Smooth muscle cell (in vitro differentiated cells): ENCODE measurements around the gene STRADA. TPM values are rescaled to one million over a fixed set of nuclear protein-coding genes. Genes with fewer than 3 reads are reported as not detected.

Experiments used
- DNase-seq: peaks from one replicate; lab custom pipeline; 2025; ENCODE audit not compliant: unreplicated experiment; lab: John Stamatoyannopoulos, UW
- H2AFZ ChIP-seq: fragments of 200-600 bp; sonication (generic); 2 replicates; pipeline ENCODE4 v1.6.0; 2016; ENCODE audit warnings: antibody characterized with exemption, low read depth, mild to moderate bottlenecking
- H3F3A ChIP-seq: fragments of 200-600 bp; sonication (generic); 2 replicates; pipeline ENCODE4 v1.6.0; 2017; ENCODE audit warnings: antibody characterized with exemption, low read depth
- H3K27ac ChIP-seq: fragments of 200-600 bp; sonication (generic); 2 replicates; pipeline ENCODE4 v1.5.1; 2016; ENCODE audit warnings: low read depth, mild to moderate bottlenecking
- H3K27me3 ChIP-seq: fragments of 200-600 bp; sonication (generic); 2 replicates; pipeline ENCODE4 v1.6.1; 2016; ENCODE audit warnings: low read depth, mild to moderate bottlenecking
- H3K36me3 ChIP-seq: fragments of 200-600 bp; sonication (generic); 2 replicates; pipeline ENCODE4 v1.5.1; 2016; ENCODE audit warnings: low read depth
- H3K4me1 ChIP-seq: fragments of 200-600 bp; sonication (generic); 2 replicates; pipeline ENCODE4 v1.5.1; 2016; ENCODE audit warnings: low read depth
- H3K4me2 ChIP-seq: fragments of 200-600 bp; sonication (generic); 2 replicates; pipeline ENCODE4 v1.6.0; 2016; ENCODE audit warnings: mild to moderate bottlenecking
- H3K4me3 ChIP-seq: fragments of 200-600 bp; sonication (generic); 2 replicates; pipeline ENCODE4 v1.5.1; 2016; ENCODE audit warnings: mild to moderate bottlenecking
- H3K79me2 ChIP-seq: fragments of 200-600 bp; sonication (generic); 2 replicates; pipeline ENCODE4 v1.6.0; 2016; ENCODE audit warnings: low read depth, mild to moderate bottlenecking
- H3K9ac ChIP-seq: fragments of 200-600 bp; sonication (generic); 2 replicates; pipeline ENCODE4 v1.6.0; 2016; ENCODE audit warnings: low read depth
- H3K9me3 ChIP-seq: fragments of 200-600 bp; sonication (generic); replicated peaks from 2 replicates; pipeline ENCODE4 v1.5.1; 2016; ENCODE audit warnings: low read depth
- H4K20me1 ChIP-seq: fragments of 200-600 bp; sonication (generic); 2 replicates; pipeline ENCODE4 v1.6.0; 2016; ENCODE audit warnings: low read depth
- WGBS: methylation state at CpG from one replicate; pipeline ENCODE4 v1.1.7; 2016; ENCODE audit warnings: low lambda C conversion rate; 5-methylcytosine and 5-hydroxymethylcytosine counted together
- polyA plus RNA-seq: library from polyadenylated mRNA; unstranded; fragments of >200 nt; fragmentation: Nextera tagmentation; extraction: Ambion mirVana; gene quantifications from 2 replicates; pipeline ENCODE4 v1.2.1, GENCODE V29; 2016
- total RNA-seq: library from RNA; depleted of rRNA; stranded (reverse); fragments of >200 nt; gene quantifications from 2 replicates; pipeline ENCODE4 v1.2.3, GENCODE V29; 2014
- TF ChIP-seq, protein P1 (sequence below): fragments of 200-600 bp; sonication (generic); IDR thresholded peaks from 2 replicates; pipeline ENCODE4 v1.5.1; 2017; ENCODE audit warnings: borderline replicate concordance, mild to moderate bottlenecking, antibody characterized with exemption; ENCODE audit not compliant: insufficient read depth, poor library complexity, severe bottlenecking

Gene STRADA
- total and polyA plus RNA-seq, 2 experiments from 2014 or later = 13.6 to 26.8 TPM

DNA sequence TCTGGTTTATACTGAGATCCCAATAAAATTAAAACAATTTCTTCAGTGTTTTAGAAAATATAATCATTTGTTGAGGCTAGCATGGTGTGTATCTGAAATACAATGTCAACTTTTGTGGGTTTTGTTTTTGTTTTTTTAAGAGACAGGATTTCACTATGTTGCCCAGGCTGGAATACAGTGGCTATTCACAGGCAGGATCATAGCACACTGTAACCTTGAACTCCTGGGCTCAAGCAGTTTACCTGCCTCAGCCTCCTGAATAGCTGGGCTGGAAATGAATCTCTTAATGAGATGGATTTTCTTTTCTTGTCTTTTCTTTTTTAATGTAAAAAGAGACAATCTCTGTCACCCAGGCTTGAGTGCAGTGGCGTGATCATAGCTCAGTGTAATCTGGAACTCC, 44.5 kb upstream of the STRADA start:
- no peaks in the 10 kb centered on the region for H3F3A ChIP-seq
- WGBS = 100% methylated on average over 1 of the region's 1 CpG
- no peak overlapping the region for H3K4me2 ChIP-seq
- TF ChIP-seq, protein P1, sequence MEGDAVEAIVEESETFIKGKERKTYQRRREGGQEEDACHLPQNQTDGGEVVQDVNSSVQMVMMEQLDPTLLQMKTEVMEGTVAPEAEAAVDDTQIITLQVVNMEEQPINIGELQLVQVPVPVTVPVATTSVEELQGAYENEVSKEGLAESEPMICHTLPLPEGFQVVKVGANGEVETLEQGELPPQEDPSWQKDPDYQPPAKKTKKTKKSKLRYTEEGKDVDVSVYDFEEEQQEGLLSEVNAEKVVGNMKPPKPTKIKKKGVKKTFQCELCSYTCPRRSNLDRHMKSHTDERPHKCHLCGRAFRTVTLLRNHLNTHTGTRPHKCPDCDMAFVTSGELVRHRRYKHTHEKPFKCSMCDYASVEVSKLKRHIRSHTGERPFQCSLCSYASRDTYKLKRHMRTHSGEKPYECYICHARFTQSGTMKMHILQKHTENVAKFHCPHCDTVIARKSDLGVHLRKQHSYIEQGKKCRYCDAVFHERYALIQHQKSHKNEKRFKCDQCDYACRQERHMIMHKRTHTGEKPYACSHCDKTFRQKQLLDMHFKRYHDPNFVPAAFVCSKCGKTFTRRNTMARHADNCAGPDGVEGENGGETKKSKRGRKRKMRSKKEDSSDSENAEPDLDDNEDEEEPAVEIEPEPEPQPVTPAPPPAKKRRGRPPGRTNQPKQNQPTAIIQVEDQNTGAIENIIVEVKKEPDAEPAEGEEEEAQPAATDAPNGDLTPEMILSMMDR = no peak
- no peak overlapping the region for H2AFZ ChIP-seq
- DNase-seq = no peak
- H3K9ac ChIP-seq = no peak overlapping the region
- no peak overlapping the region for H3K4me3 ChIP-seq
- H3K4me1 ChIP-seq = no peaks in the 10 kb centered on the region
- peak overlapping the region; percentile 12 for H3K27ac ChIP-seq
- H3K36me3 ChIP-seq = peaks cover 15% of the 10 kb centered on the region
- peaks cover 100% of the 10 kb centered on the region for H3K79me2 ChIP-seq
- no peaks in the 10 kb centered on the region for H3K27me3 ChIP-seq
- H3K9me3 ChIP-seq = no peaks in the 10 kb centered on the region
- H4K20me1 ChIP-seq = peaks cover 100% of the 10 kb centered on the region

DNA sequence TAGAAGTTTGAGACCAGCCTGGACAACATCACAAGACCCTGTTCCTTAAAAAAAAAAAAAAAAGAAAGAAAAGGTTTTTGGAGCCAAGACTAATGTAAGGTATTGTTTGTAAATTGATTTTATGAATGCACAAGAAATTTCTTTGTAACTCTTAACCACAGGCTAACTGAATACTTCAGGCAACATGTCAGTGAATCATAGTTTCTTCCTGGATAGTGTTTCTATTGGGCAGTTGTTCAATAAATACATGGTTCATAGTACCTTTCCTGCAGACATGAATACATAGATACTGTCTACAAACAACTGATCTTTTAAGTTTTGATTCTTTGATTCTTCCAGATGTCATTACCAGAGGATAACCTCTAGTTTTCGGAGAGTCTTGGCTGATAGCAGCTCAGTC, 44.0 kb upstream of the STRADA start:
- no peak for DNase-seq
- H4K20me1 ChIP-seq = peaks cover 100% of the 10 kb centered on the region
- WGBS = 100% methylated on average over 1 of the region's 1 CpG

DNA sequence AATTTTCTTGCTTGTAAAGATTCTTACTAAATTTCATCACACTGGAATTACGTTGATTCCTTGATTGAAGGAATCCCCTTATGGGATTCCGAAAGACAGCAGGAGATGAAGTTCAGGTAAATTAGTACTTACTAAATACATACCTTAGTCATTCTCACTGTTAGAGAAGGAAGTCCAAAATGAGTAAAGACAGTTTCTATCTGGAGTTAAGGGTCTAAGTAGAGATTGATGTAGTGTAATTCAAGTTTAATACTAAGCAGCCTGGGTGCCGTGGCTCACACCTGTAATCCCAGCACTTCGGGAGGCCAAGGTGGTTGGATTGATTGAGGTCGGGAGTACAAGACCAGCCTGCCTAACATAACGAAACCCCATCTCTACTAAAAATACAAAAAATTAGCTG, 41.9 kb upstream of the STRADA start:
- H3K9ac ChIP-seq = no peak overlapping the region
- TF ChIP-seq, protein P1 = no peak
- H3K9me3 ChIP-seq = no peaks in the 10 kb centered on the region
- no peaks in the 10 kb centered on the region for H3K4me1 ChIP-seq
- 94% methylated on average over 6 of the region's 6 CpGs for WGBS
- H3K36me3 ChIP-seq = peaks cover 10% of the 10 kb centered on the region
- DNase-seq = no peak
- H3K27ac ChIP-seq = peak overlapping the region; percentile 41
- no peak overlapping the region for H3K4me3 ChIP-seq
- H3K27me3 ChIP-seq = no peaks in the 10 kb centered on the region
- H3F3A ChIP-seq = no peaks in the 10 kb centered on the region
- peaks cover 100% of the 10 kb centered on the region for H4K20me1 ChIP-seq
- H3K4me2 ChIP-seq = no peak overlapping the region
- H2AFZ ChIP-seq = no peak overlapping the region
- H3K79me2 ChIP-seq = peaks cover 100% of the 10 kb centered on the region

More for the DNA sequence above, 44.0 kb upstream of the STRADA start:
- Histone ChIP-seq H3K27ac (peak overlapping the region; percentile 12), H3K79me2 (peaks cover 100% of the 10 kb centered on the region), H3K4me2 (no peak overlapping the region), H3K4me1 (no peaks in the 10 kb centered on the region), H3K9ac (no peak overlapping the region), H2AFZ (no peak overlapping the region), H3K4me3 (no peak overlapping the region), H3K9me3 (no peaks in the 10 kb centered on the region), H3K36me3 (peaks cover 14% of the 10 kb centered on the region), H3F3A (no peaks in the 10 kb centered on the region), H3K27me3 (no peaks in the 10 kb centered on the region)
- TF ChIP-seq, protein P1 = no peak

DNA sequence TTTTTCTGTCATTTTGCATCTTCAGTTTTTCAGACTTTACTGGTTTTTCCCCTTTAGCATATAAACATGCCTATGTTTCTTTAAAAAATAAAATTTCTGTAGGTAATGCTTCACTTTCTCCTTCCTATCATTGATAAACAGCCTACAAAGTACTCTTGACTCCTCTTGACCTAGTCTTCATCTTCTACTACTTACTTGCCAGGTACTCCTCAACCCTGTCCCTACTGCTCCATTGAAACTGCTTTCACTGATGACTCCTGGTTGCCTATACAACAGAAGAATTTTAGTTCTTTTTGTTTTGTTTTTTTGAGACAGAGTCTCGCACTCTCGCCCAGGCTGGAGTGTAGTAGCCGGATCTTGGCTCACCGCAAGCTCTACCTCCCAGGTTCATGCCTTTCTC, 39.3 kb upstream of the STRADA start:
- Histone ChIP-seq H3K9me3 (no peaks in the 10 kb centered on the region), H3K36me3 (no peaks in the 10 kb centered on the region), H4K20me1 (peaks cover 100% of the 10 kb centered on the region), H2AFZ (no peak overlapping the region), H3K4me1 (peaks cover 2% of the 10 kb centered on the region), H3K27me3 (no peaks in the 10 kb centered on the region), H3K27ac (peak overlapping the region; percentile 3), H3K4me3 (no peak overlapping the region), H3K9ac (no peak overlapping the region), H3F3A (no peaks in the 10 kb centered on the region), H3K79me2 (peaks cover 100% of the 10 kb centered on the region), H3K4me2 (no peak overlapping the region)
- TF ChIP-seq, protein P1 = no peak
- DNase-seq = no peak
- 96% methylated on average over 4 of the region's 4 CpGs for WGBS
